HG02885 (cell line): ENCODE data around the gene PPP1R27.

Experiments used
- ATAC-seq: cut with Tn5 transposase; IDR thresholded peaks from one replicate; pipeline ENCODE4 v1.9.1; 2021; ENCODE audit warnings: mild to moderate bottlenecking; ENCODE audit not compliant: unreplicated experiment, poor library complexity

PPP1R27 gene

GRCh38 chr17:81807210-81807719 is 27.6 kb downstream of the PPP1R27 start:
- no peak for ATAC-seq

GRCh38 chr17:81806461-81807209 is 28.2 kb downstream of the PPP1R27 start:
- no peak for ATAC-seq

GRCh38 chr17:81805707-81806460 is 29.0 kb downstream of the PPP1R27 start:
- no peak for ATAC-seq

GRCh38 chr17:81804559-81805399 is 30.1 kb downstream of the PPP1R27 start:
- no peak for ATAC-seq

- no peak for ATAC-seq
These were observed 30.9 kb downstream of the PPP1R27 start, which contains the start of gene GCGR for GRCh38 chr17:81803728-81804558. GCGR (plus strand) TSS chr17:81804150; CDS start chr17:81809019, 4,869 bp downstream.

GRCh38 chr17:81802856-81803643 is 31.8 kb downstream of the PPP1R27 start:
- no peak for ATAC-seq

GRCh38 chr17:81802048-81802758 is 32.6 kb downstream of the PPP1R27 start:
- no peak for ATAC-seq

- ATAC-seq = no peak
These were observed 33.5 kb downstream of the PPP1R27 start for GRCh38 chr17:81801327-81801726.

- ATAC-seq = no peak
These were observed 40.3 kb downstream of the PPP1R27 start for GRCh38 chr17:81794509-81794908.

- no peak for ATAC-seq
These were observed 40.8 kb downstream of the PPP1R27 start for GRCh38 chr17:81794074-81794476.

- no peak for ATAC-seq
These were observed 41.9 kb downstream of the PPP1R27 start for GRCh38 chr17:81792675-81793615.
